ENCODE results near the gene EFNB3.

DNA sequence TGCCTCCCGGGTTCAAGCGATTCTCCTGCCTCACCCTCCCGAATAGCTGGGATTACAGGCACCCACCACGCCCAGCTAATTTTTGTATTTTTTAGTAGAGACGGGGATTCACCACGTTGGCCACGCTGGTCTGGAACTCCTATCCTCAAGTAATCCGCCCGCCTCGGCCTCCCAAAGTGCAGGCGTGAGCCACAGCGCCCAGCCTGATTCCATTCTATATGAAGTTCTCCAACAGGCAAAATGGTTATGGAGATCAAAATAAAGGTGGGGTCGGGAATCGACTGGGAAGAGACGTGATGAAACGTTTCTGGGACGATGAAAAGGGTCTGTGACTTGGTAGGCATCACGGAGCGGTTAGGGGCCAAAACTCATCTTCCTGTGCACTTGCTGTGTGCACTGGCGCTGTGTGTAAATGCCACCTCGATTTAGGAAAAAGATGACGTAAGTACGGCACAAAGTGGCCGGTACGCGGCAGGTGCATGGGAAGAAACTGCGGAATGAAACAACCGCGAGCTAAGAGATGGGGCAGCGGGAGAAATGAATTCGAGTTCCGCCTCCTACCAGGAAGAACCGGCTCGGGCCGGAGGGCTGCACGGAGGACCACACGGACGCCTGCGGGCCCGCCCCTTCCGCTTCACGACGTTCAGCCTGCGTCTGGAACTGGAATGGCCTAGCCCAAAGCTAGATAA, 19.3 kb upstream of the EFNB3 start:
- TF ChIP-seq CTCF (conservative IDR thresholded peaks at IDR 0.05) (no peak), EZH2 (IDR thresholded peaks at IDR 0.05; ENCODE audit: low read depth) (no peak)

Data from PC-9 (cell line).